ENCODE data around the gene C16orf74. TPM values are rescaled to one million over a fixed set of nuclear protein-coding genes. Genes with fewer than 3 reads are reported as not detected.

C16orf74 gene
- total and polyA plus RNA-seq, 2 donors: 6.6 to 10.7 TPM

GRCh38 chr16:85715169-85716021 lies 35.5 kb downstream of the C16orf74 start:
- 48% methylated on average over 22 of the region's 22 CpGs for WGBS
- no peak for DNase-seq (ENCODE audit: extremely low spot score)
- Histone ChIP-seq H3K27ac (ENCODE audit: low read depth) (no peak overlapping the region), H3K36me3 (ENCODE audit: insufficient read depth) (peaks cover 1% of the 10 kb centered on the region), H3K4me1 (ENCODE audit: insufficient read depth) (no peaks in the 10 kb centered on the region), H3K4me3 (ENCODE audit: low read depth, low read length) (no peak overlapping the region)

- Histone ChIP-seq H3K4me3 (ENCODE audit: low read depth, low read length) (no peak overlapping the region), H3K27ac (ENCODE audit: low read depth) (no peak overlapping the region), H3K4me1 (ENCODE audit: insufficient read depth) (no peaks in the 10 kb centered on the region), H3K36me3 (ENCODE audit: insufficient read depth) (peaks cover 1% of the 10 kb centered on the region)
- DNase-seq (ENCODE audit: extremely low spot score): no peak
- 68% methylated on average over 9 of the region's 9 CpGs for WGBS
Observed at GRCh38 chr16:85712801-85713200, 38.1 kb downstream of the C16orf74 start.

GRCh38 chr16:85711982-85712587 lies 38.8 kb downstream of the C16orf74 start:
- Histone ChIP-seq H3K4me1 (ENCODE audit: insufficient read depth) (no peaks in the 10 kb centered on the region), H3K27ac (ENCODE audit: low read depth) (no peak overlapping the region), H3K4me3 (ENCODE audit: low read depth, low read length) (no peak overlapping the region), H3K36me3 (ENCODE audit: insufficient read depth) (peaks cover 1% of the 10 kb centered on the region)
- DNase-seq (ENCODE audit: extremely low spot score): no peak
- 97% methylated on average over 6 of the region's 6 CpGs for WGBS

GRCh38 chr16:85710732-85711131 lies 40.2 kb downstream of the C16orf74 start:
- no peak for DNase-seq (ENCODE audit: extremely low spot score)
- 94% methylated on average over 9 of the region's 9 CpGs for WGBS
- Histone ChIP-seq H3K4me3 (ENCODE audit: low read depth, low read length) (no peak overlapping the region), H3K4me1 (ENCODE audit: insufficient read depth) (no peaks in the 10 kb centered on the region), H3K36me3 (ENCODE audit: insufficient read depth) (peaks cover 1% of the 10 kb centered on the region), H3K27ac (ENCODE audit: low read depth) (no peak overlapping the region)

GRCh38 chr16:85709766-85710585 lies 40.9 kb downstream of the C16orf74 start:
- WGBS: 80% methylated on average over 53 of the region's 53 CpGs
- H3K27ac ChIP-seq (ENCODE audit: low read depth): no peak overlapping the region
- no peak for DNase-seq (ENCODE audit: extremely low spot score)
- H3K4me3 ChIP-seq (ENCODE audit: low read depth, low read length): no peak overlapping the region
- H3K36me3 ChIP-seq (ENCODE audit: insufficient read depth): peaks cover 1% of the 10 kb centered on the region
- no peaks in the 10 kb centered on the region for H3K4me1 ChIP-seq (ENCODE audit: insufficient read depth)

GRCh38 chr16:85708338-85708737 lies 42.6 kb downstream of the C16orf74 start:
- no peak overlapping the region for H3K27ac ChIP-seq (ENCODE audit: low read depth)
- WGBS: 93% methylated on average over 6 of the region's 6 CpGs
- H3K4me3 ChIP-seq (ENCODE audit: low read depth, low read length): no peak overlapping the region
- no peaks in the 10 kb centered on the region for H3K4me1 ChIP-seq (ENCODE audit: insufficient read depth)
- no peak for DNase-seq (ENCODE audit: extremely low spot score)
- H3K36me3 ChIP-seq (ENCODE audit: insufficient read depth): peaks cover 1% of the 10 kb centered on the region

GRCh38 chr16:85707528-85708095 lies 43.3 kb downstream of the C16orf74 start:
- no peak for DNase-seq (ENCODE audit: extremely low spot score)
- Histone ChIP-seq H3K36me3 (ENCODE audit: insufficient read depth) (peaks cover under 1% of the 10 kb centered on the region), H3K4me1 (ENCODE audit: insufficient read depth) (no peaks in the 10 kb centered on the region), H3K27ac (ENCODE audit: low read depth) (no peak overlapping the region), H3K4me3 (ENCODE audit: low read depth, low read length) (no peak overlapping the region)
- WGBS: 87% methylated on average over 16 of the region's 16 CpGs

GRCh38 chr16:85706449-85707034 lies 44.4 kb downstream of the C16orf74 start:
- H3K4me1 ChIP-seq (ENCODE audit: insufficient read depth): no peaks in the 10 kb centered on the region
- 96% methylated on average over 11 of the region's 11 CpGs for WGBS
- no peak for DNase-seq (ENCODE audit: extremely low spot score)
- no peak overlapping the region for H3K4me3 ChIP-seq (ENCODE audit: low read depth, low read length)
- H3K36me3 ChIP-seq (ENCODE audit: insufficient read depth): no peaks in the 10 kb centered on the region
- no peak overlapping the region for H3K27ac ChIP-seq (ENCODE audit: low read depth)

- WGBS: 88% methylated on average over 20 of the region's 20 CpGs
- Histone ChIP-seq H3K27ac (ENCODE audit: low read depth) (no peak overlapping the region), H3K4me1 (ENCODE audit: insufficient read depth) (no peaks in the 10 kb centered on the region), H3K36me3 (ENCODE audit: insufficient read depth) (no peaks in the 10 kb centered on the region), H3K4me3 (ENCODE audit: low read depth, low read length) (no peak overlapping the region)
- no peak for DNase-seq (ENCODE audit: extremely low spot score)
Observed at GRCh38 chr16:85704900-85705846, 45.7 kb downstream of the C16orf74 start.

GRCh38 chr16:85704011-85704410 lies 46.9 kb downstream of the C16orf74 start:
- DNase-seq (ENCODE audit: extremely low spot score): no peak
- Histone ChIP-seq H3K4me3 (ENCODE audit: low read depth, low read length) (no peak overlapping the region), H3K36me3 (ENCODE audit: insufficient read depth) (no peaks in the 10 kb centered on the region), H3K4me1 (ENCODE audit: insufficient read depth) (no peaks in the 10 kb centered on the region), H3K27ac (ENCODE audit: low read depth) (no peak overlapping the region)
- WGBS: 91% methylated on average over 11 of the region's 11 CpGs

GRCh38 chr16:85699628-85700027 lies 51.3 kb downstream of the C16orf74 start:
- whole genome bisulfite sequencing: 38% methylated on average over 7 of the region's 7 CpGs
- no peak for DNase-seq (ENCODE audit: extremely low spot score)
- Histone ChIP-seq H3K36me3 (ENCODE audit: insufficient read depth) (no peaks in the 10 kb centered on the region), H3K4me3 (ENCODE audit: low read depth, low read length) (no peak overlapping the region), H3K27ac (ENCODE audit: low read depth) (no peak overlapping the region), H3K4me1 (ENCODE audit: insufficient read depth) (no peaks in the 10 kb centered on the region)

- DNase-seq (ENCODE audit: extremely low spot score): no peak
- H3K27ac ChIP-seq (ENCODE audit: low read depth): no peak overlapping the region
- no peak overlapping the region for H3K4me3 ChIP-seq (ENCODE audit: low read depth, low read length)
- no peaks in the 10 kb centered on the region for H3K4me1 ChIP-seq (ENCODE audit: insufficient read depth)
- H3K36me3 ChIP-seq (ENCODE audit: insufficient read depth): no peaks in the 10 kb centered on the region
- WGBS: 63% methylated on average over 12 of the region's 12 CpGs
Observed at GRCh38 chr16:85698935-85699558, 51.8 kb downstream of the C16orf74 start.
